ENCODE results near the gene TULP3.
A peak's percentile ranks its signal among the peaks of the same experiment; 100 is the strongest.

The TULP3 gene

GRCh38 chr12:2930865-2931264 lies 40.2 kb downstream of the TULP3 start:
- no peak for DNase-seq (ENCODE audit: low read depth)

- DNase-seq (ENCODE audit: low read depth): no peak
These were observed 42.9 kb downstream of the TULP3 start for GRCh38 chr12:2933586-2933985.

DNA sequence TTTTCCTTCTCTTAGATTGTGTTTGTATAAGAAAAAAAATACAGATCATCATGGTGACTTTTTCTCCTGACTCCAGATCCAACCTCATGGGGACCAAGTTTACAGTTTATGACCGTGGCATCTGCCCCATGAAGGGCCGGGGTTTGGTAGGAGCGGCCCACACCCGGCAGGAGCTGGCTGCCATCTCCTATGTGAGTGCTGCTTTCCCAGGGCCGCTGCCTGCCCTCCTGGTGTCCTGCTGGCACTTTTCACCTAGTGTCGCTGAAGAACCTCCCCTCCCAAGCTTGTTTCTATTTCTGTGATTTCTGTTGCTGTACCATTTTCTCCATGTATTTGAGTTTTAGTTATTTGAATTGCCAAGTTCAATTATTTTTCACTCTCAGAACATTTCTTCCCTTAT lies 43.7 kb downstream of the TULP3 start:
- no peak for DNase-seq (ENCODE audit: low read depth)

GRCh38 chr12:2936301-2936700 lies 45.6 kb downstream of the TULP3 start:
- DNase-seq (ENCODE audit: low read depth): no peak

- DNase-seq (ENCODE audit: low read depth): no peak
These were observed 46.8 kb downstream of the TULP3 start for GRCh38 chr12:2937500-2937899.

DNA sequence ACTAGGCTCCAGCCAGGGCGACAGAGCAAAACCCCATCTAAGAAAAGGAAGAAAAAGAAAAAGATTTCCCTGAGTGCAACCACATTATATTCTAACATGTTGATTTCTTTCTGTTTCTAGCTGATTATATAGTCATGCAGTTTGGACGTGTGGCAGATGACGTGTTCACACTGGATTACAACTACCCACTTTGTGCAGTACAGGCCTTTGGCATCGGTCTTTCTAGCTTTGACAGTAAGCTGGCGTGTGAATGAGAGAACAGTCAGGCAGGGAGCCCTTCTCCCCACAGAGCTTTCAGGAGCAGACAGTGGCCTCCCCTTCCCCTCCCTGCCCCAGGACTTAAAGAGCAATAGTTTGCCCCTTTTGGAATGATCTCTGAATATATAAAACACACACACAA lies 48.5 kb downstream of the TULP3 start:
- no peak for DNase-seq (ENCODE audit: low read depth)

- DNase-seq (ENCODE audit: low read depth): no peak
These were observed 49.9 kb downstream of the TULP3 start for GRCh38 chr12:2940564-2940963.

DNA sequence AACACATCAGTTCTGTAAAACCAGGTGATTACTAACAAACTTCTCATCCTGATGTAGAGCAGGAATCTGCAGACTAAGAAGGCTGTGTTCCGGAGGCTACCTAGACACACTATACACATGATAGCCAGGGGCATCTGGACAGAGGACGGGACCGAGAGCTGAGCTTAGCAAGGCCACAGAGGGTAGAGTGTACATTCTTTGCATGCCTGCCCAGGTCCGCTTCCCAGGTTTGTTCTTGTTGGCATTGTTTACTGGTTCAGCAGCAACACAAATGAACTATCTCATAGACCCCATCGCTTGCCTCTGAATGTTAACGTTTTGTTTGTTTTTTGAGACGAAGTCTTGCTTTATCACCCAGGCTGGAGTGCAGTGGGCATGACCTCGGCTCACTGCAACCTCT lies 50.8 kb downstream of the TULP3 start:
- no peak for DNase-seq (ENCODE audit: low read depth)

- DNase-seq (ENCODE audit: low read depth): no peak
These were observed 53.8 kb downstream of the TULP3 start for GRCh38 chr12:2944401-2945047.

- no peak for DNase-seq (ENCODE audit: low read depth)
These were observed 58.7 kb downstream of the TULP3 start for GRCh38 chr12:2949411-2949810.

- DNase-seq (ENCODE audit: low read depth): no peak
These were observed 65.2 kb downstream of the TULP3 start for GRCh38 chr12:2955888-2956287.

DNA sequence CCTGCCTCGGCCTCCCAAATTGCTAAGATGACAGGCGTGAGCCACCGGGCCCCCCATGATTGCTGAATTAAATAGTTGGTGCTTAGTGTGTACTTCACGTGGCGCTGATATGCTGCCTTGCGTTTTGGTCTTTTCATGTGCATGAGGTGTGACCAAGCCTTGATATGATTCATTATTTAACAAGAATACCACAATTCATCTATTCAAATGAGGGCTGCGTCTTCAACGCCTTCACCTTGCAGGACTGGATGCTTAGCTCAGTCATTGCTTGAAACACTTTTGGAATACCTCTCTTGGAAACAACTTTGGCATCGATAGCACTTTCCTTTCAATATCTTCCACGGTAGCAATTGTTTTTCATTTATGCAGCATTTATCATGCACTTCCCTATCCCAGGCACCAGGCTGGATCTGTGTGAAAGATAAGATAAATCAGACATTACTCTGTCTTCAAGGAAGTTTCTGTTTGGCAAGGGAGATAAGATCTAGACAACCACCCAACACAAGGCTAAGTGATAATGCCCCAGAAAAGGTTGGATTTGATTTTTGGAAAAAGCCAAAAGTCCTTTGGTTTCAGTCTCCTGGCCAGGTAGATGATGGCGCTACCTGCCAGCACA lies 67.2 kb downstream of the TULP3 start:
- DNase-seq (ENCODE audit: low read depth): no peak

GRCh38 chr12:2958432-2959191 lies 67.9 kb downstream of the TULP3 start:
- DNase-seq (ENCODE audit: low read depth): peak; percentile 29

- peak; percentile 30 for DNase-seq (ENCODE audit: low read depth)
These were observed 68.5 kb downstream of the TULP3 start, which contains the start of gene TEAD4 for GRCh38 chr12:2959192-2959504. TSS of gene TEAD4 (plus strand) at chr12:2959397.

- no peak for DNase-seq (ENCODE audit: low read depth)
These were observed 69.1 kb downstream of the TULP3 start for GRCh38 chr12:2959505-2960389.

GRCh38 chr12:2960390-2960956 lies 69.8 kb downstream of the TULP3 start:
- no peak for DNase-seq (ENCODE audit: low read depth)

- DNase-seq (ENCODE audit: low read depth): no peak
These were observed 70.4 kb downstream of the TULP3 start for GRCh38 chr12:2960996-2961616.

GRCh38 chr12:2961705-2962104 lies 71.0 kb downstream of the TULP3 start:
- DNase-seq (ENCODE audit: low read depth): no peak

- no peak for DNase-seq (ENCODE audit: low read depth)
These were observed 72.6 kb downstream of the TULP3 start for GRCh38 chr12:2963154-2963759.

DNA sequence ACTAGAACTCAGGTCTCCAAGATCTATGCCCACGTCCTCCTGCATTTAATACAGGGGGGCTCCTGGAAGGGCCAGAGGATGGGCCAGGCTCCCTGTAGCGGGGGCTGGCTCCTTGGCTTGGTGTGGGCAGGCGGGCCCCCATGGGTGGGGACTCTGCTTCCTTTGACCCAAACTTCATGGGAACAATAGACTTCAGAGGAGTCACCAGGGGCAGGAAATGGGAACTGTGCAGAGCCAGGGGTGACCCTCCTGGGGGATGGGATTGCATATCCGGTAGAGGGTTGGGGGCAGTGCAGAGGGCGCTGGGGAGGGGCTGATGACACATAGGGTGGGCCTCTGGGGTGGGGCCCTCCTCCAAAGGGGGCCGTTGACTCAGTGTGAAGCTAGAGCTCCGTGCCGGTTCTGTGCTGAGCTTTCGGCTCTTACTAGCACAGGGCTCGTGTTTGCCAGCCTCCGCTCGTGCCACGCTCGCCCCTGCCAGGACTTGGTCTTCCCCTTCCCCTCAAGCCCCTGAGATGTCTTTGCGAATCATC lies 73.1 kb downstream of the TULP3 start:
- DNase-seq (ENCODE audit: low read depth): no peak

DNA sequence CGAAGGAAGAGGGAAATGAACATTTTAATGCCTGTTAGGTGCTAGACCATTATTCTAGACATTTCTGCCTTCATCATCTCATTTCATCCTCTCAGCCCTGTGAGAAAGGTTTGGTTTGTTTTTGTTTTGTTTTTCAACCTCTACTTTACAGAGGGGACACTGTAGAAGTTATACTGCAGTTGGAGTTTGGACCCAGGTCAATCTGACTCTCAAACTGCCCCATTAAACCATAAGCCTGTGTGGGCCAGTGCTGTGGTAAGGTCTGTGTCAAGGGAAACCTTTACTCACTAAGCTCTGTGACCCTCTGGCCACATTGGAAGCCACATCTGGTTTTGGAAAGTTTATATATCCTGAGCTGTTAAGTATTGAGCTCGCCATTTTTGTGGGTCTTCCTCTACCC lies 77.0 kb downstream of the TULP3 start:
- no peak for DNase-seq (ENCODE audit: low read depth)

All from GM04503 (cell line).